Activated B cell treated with CpG ODN at 0.5 μM for 24 hours (primary cell): ENCODE data around the gene CADM2. TPM values are rescaled to one million over a fixed set of nuclear protein-coding genes. Genes with fewer than 3 reads are reported as not detected.

Experiments
- ATAC-seq: fragments of 200-7000 bp; cut with Tn5 transposase; one replicate; pipeline ENCODE4 v1.10.0; 2021; ENCODE audit warnings: low read depth, mild to moderate bottlenecking, moderate library complexity
- CTCF ChIA-PET: fragments of 350-600 bp; sonication (Branson Sonifier 250); formaldehyde crosslinking; loops from one replicate; lab custom pipeline; 2021; ENCODE audit warnings: antibody characterized with exemption; lab: Charles Lee
- POLR2A ChIA-PET: fragments of 350-600 bp; sonication (Branson Sonifier 250); formaldehyde crosslinking; loops from one replicate; lab custom pipeline; 2021; ENCODE audit warnings: antibody characterized with exemption; lab: Charles Lee
- DNase-seq: peaks from one replicate; pipeline ENCODE4 v3.0.0; 2022
- H3K27ac Mint-ChIP-seq: one replicate; pipeline ENCODE4 v1.8.0; 2020; ENCODE audit warnings: mixed read lengths
- H3K27me3 Mint-ChIP-seq: one replicate; pipeline ENCODE4 v1.8.0; 2021; ENCODE audit warnings: mixed read lengths
- H3K36me3 Mint-ChIP-seq: one replicate; pipeline ENCODE4 v1.8.0; 2021; ENCODE audit warnings: low read depth, mixed read lengths
- H3K4me1 Mint-ChIP-seq: one replicate; pipeline ENCODE4 v1.8.0; 2021; ENCODE audit warnings: mixed read lengths
- H3K4me3 Mint-ChIP-seq: one replicate; pipeline ENCODE4 v1.8.0; 2020; ENCODE audit warnings: mild to moderate bottlenecking, mixed read lengths
- H3K9me3 Mint-ChIP-seq: one replicate; pipeline ENCODE4 v1.8.0; 2020; ENCODE audit warnings: mixed read lengths
- intact Hi-C: fragments of 100-400 bp; cut with micrococcal nuclease; formaldehyde crosslinking; loops from one replicate; pipeline ENCODE4 v1.15.1; 2024
- total RNA-seq: library from RNA; stranded (reverse); gene quantifications from 2 replicates; pipeline ENCODE4 v1.2.3, GENCODE V29; 2022
- TF ChIP-seq, protein P1 (sequence below): fragments of 200-600 bp; IDR thresholded peaks from one replicate; pipeline ENCODE4 v1.8.0; 2022; ENCODE audit warnings: antibody characterized with exemption, mild to moderate bottlenecking

Gene CADM2
- total RNA-seq, 1 donor from 2014 or later, result not detected

GRCh38 chr3:85185495-85185894, 226.7 kb downstream of the CADM2 start:
- POLR2A ChIA-PET, result no interaction called here
- no peak overlapping the region for H3K27ac Mint-ChIP-seq
- no peaks in the 10 kb centered on the region for H3K36me3 Mint-ChIP-seq
- H3K27me3 Mint-ChIP-seq, result no peaks in the 10 kb centered on the region
- H3K4me3 Mint-ChIP-seq, result no peak overlapping the region
- TF ChIP-seq, protein P1, sequence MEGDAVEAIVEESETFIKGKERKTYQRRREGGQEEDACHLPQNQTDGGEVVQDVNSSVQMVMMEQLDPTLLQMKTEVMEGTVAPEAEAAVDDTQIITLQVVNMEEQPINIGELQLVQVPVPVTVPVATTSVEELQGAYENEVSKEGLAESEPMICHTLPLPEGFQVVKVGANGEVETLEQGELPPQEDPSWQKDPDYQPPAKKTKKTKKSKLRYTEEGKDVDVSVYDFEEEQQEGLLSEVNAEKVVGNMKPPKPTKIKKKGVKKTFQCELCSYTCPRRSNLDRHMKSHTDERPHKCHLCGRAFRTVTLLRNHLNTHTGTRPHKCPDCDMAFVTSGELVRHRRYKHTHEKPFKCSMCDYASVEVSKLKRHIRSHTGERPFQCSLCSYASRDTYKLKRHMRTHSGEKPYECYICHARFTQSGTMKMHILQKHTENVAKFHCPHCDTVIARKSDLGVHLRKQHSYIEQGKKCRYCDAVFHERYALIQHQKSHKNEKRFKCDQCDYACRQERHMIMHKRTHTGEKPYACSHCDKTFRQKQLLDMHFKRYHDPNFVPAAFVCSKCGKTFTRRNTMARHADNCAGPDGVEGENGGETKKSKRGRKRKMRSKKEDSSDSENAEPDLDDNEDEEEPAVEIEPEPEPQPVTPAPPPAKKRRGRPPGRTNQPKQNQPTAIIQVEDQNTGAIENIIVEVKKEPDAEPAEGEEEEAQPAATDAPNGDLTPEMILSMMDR, result no peak
- ATAC-seq (no peak), DNase-seq (no peak)
- peaks cover 7% of the 10 kb centered on the region for H3K9me3 Mint-ChIP-seq
- intact Hi-C loops, result no loop called here
- H3K4me1 Mint-ChIP-seq, result no peaks in the 10 kb centered on the region
- CTCF ChIA-PET, result no interaction called here

DNA sequence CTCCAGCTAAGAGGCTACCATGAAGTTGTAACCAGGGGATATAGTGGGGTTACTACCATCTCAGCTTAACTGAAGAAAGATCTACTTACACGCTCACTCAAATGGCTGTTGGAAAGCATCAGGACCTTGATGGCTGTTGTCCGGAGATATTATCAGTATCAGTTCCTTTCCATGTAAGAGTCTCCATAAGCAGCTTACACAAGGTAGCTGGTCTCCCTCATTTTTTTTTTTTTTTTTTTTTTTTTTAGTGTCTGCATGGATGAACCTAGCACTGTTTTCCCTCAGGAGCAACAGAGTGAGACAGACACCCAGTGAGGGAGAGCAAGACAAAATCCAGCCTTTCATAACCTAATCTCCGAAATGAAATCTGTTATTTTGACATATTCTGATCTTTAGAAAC, 230.9 kb downstream of the CADM2 start:
- ChIA-PET POLR2A (no interaction called here), CTCF (no interaction called here)
- Mint-ChIP-seq H3K27me3 (no peaks in the 10 kb centered on the region), H3K4me1 (no peaks in the 10 kb centered on the region), H3K36me3 (no peaks in the 10 kb centered on the region), H3K9me3 (no peaks in the 10 kb centered on the region), H3K4me3 (no peak overlapping the region), H3K27ac (no peak overlapping the region)
- ATAC-seq, result no peak
- TF ChIP-seq, protein P1, result no peak
- intact Hi-C loops, result no loop called here
- no peak for DNase-seq

DNA sequence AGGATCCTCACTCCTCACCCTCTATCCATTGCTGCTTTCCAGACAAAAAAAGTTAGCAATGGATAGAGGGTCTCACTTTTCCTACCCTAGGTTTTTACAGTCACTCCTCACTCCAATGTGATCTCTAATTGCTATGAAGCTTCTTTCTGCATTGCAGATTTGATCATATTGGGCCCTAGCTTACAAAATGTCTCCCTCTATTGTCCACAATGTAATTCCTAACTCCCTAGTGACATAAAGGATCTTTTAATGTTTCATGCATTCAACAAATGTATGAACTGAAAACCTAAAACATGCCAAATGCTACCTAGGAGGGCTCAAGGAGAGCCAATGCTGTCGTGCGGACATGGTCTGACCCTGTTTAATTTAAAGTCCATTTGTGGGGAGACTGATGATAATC, 234.8 kb downstream of the CADM2 start:
- H3K9me3 Mint-ChIP-seq, result no peaks in the 10 kb centered on the region

GRCh38 chr3:85208650-85209049, 249.9 kb downstream of the CADM2 start:
- no peaks in the 10 kb centered on the region for H3K36me3 Mint-ChIP-seq
- ChIA-PET CTCF (no interaction called here), POLR2A (no interaction called here)
- H3K27ac Mint-ChIP-seq, result no peak overlapping the region
- DNase-seq (no peak), ATAC-seq (no peak)
- H3K4me3 Mint-ChIP-seq, result no peak overlapping the region
- intact Hi-C loops, result no loop called here
- TF ChIP-seq, protein P1, result no peak
- H3K9me3 Mint-ChIP-seq, result peaks cover 8% of the 10 kb centered on the region
- H3K27me3 Mint-ChIP-seq, result no peaks in the 10 kb centered on the region
- H3K4me1 Mint-ChIP-seq, result no peaks in the 10 kb centered on the region

More for the DNA sequence above, 234.8 kb downstream of the CADM2 start:
- Mint-ChIP-seq H3K27ac (no peak overlapping the region), H3K4me1 (no peaks in the 10 kb centered on the region), H3K4me3 (no peak overlapping the region), H3K27me3 (no peaks in the 10 kb centered on the region), H3K36me3 (no peaks in the 10 kb centered on the region)
- CTCF ChIA-PET, result no interaction called here
- intact Hi-C loops, result no loop called here
- POLR2A ChIA-PET, result no interaction called here
- ATAC-seq, result no peak
- TF ChIP-seq, protein P1, result no peak
- DNase-seq, result no peak

- TF ChIP-seq, protein P1, result no peak
- DNase-seq, result no peak
- CTCF ChIA-PET, result no interaction called here
- ATAC-seq, result no peak
- Mint-ChIP-seq H3K36me3 (no peaks in the 10 kb centered on the region), H3K4me1 (no peaks in the 10 kb centered on the region), H3K4me3 (no peak overlapping the region), H3K9me3 (peaks cover 10% of the 10 kb centered on the region), H3K27ac (no peak overlapping the region), H3K27me3 (no peaks in the 10 kb centered on the region)
- intact Hi-C loops, result no loop called here
- POLR2A ChIA-PET, result no interaction called here
These were observed 251.8 kb downstream of the CADM2 start for GRCh38 chr3:85210540-85210939.
